ENCODE measurements around the gene PRDM16.
A peak's percentile ranks its signal among the peaks of the same experiment; 100 is the strongest.

Gene PRDM16

GRCh38 chr1:3428899-3429298, 359.9 kb downstream of the PRDM16 start:
- no peak overlapping the region for H3K14ac ChIP-seq (ENCODE audit: low read length)
- H3K36me3 ChIP-seq (replicated peaks in 1 of 2; ENCODE audit: control insufficient read depth in 2 of 2, insufficient read depth in 2 of 2, low read length in 2 of 2), result peaks cover 0 to 8% of the 10 kb centered on the region in 2 donors
- no peak overlapping the region for H3K4me3 ChIP-seq (ENCODE audit: low read length in 2 of 2)
- H3K79me1 ChIP-seq (ENCODE audit: low read depth, low read length), result peaks cover 4% of the 10 kb centered on the region
- no peak overlapping the region for H3K27ac ChIP-seq (replicated peaks; ENCODE audit: low read length)
- H2BK12ac ChIP-seq (ENCODE audit: low read length), result no peak overlapping the region
- no peak overlapping the region for H2BK15ac ChIP-seq (ENCODE audit: low read length)
- no peak overlapping the region for H3K9ac ChIP-seq (ENCODE audit: low read depth, low read length, poor library complexity)
- H3K4me1 ChIP-seq (ENCODE audit: control insufficient read depth in 2 of 2, insufficient read depth in 1 of 2, low read depth in 1 of 2, low read length in 2 of 2), result peaks cover 0 to 8% of the 10 kb centered on the region in 2 donors
- H3K23ac ChIP-seq (ENCODE audit: low read depth, low read length, poor library complexity), result no peak overlapping the region
- H2BK5ac ChIP-seq (ENCODE audit: low read length), result peak overlapping the region; percentile 87
- H3K4me2 ChIP-seq (ENCODE audit: insufficient read depth, low read length, poor library complexity, severe bottlenecking), result no peak overlapping the region
- no peak overlapping the region for H4K91ac ChIP-seq (ENCODE audit: low read depth, low read length, poor library complexity)
- H2BK120ac ChIP-seq (ENCODE audit: low read depth, low read length), result no peak overlapping the region
- no peak overlapping the region for H2AFZ ChIP-seq (ENCODE audit: low read length)
- no peak overlapping the region for H3K18ac ChIP-seq (ENCODE audit: low read length)
- no peak overlapping the region for H2AK5ac ChIP-seq (ENCODE audit: low read depth, low read length)
- peaks cover 0 to 4% of the 10 kb centered on the region in 2 donors for H3K9me3 ChIP-seq (replicated peaks in 1 of 2; ENCODE audit: control insufficient read depth in 2 of 2, insufficient read depth in 1 of 2, low read depth in 1 of 2, low read length in 2 of 2)
- H3K27me3 ChIP-seq (ENCODE audit: control insufficient read depth in 3 of 3, insufficient read depth in 3 of 3, low read depth in 1 of 3, low read length in 3 of 3), result peaks cover 0 to 49% (median 0%) of the 10 kb centered on the region in 3 experiments
- WGBS, 2 donors (ENCODE audit: extremely low coverage in 2 of 2, insufficient read length in 2 of 2, insufficient replicate concordance in 1 of 2), result no CpG with 5 or more reads among the region's 9 CpGs
- H4K8ac ChIP-seq (ENCODE audit: low read depth, low read length), result no peak overlapping the region
- no peak overlapping the region for H3K4ac ChIP-seq (ENCODE audit: low read length)
- no peak for DNase-seq (ENCODE audit: low spot score)

GRCh38 chr1:3429320-3429719, 360.3 kb downstream of the PRDM16 start:
- H3K27me3 ChIP-seq (ENCODE audit: control insufficient read depth in 3 of 3, insufficient read depth in 3 of 3, low read depth in 1 of 3, low read length in 3 of 3), result peaks cover 0 to 46% (median 0%) of the 10 kb centered on the region in 3 experiments
- H3K9ac ChIP-seq (ENCODE audit: low read depth, low read length, poor library complexity), result no peak overlapping the region
- H2AK5ac ChIP-seq (ENCODE audit: low read depth, low read length), result no peak overlapping the region
- no peak overlapping the region for H3K23ac ChIP-seq (ENCODE audit: low read depth, low read length, poor library complexity)
- H3K4me2 ChIP-seq (ENCODE audit: insufficient read depth, low read length, poor library complexity, severe bottlenecking), result no peak overlapping the region
- no peak overlapping the region for H4K91ac ChIP-seq (ENCODE audit: low read depth, low read length, poor library complexity)
- no peak overlapping the region for H2BK120ac ChIP-seq (ENCODE audit: low read depth, low read length)
- no peak overlapping the region for H2BK12ac ChIP-seq (ENCODE audit: low read length)
- H2BK15ac ChIP-seq (ENCODE audit: low read length), result no peak overlapping the region
- peaks cover 0 to 8% of the 10 kb centered on the region in 2 donors for H3K36me3 ChIP-seq (replicated peaks in 1 of 2; ENCODE audit: control insufficient read depth in 2 of 2, insufficient read depth in 2 of 2, low read length in 2 of 2)
- no peak overlapping the region for H3K4ac ChIP-seq (ENCODE audit: low read length)
- H3K14ac ChIP-seq (ENCODE audit: low read length), result peak overlapping the region; percentile 82
- H2AFZ ChIP-seq (ENCODE audit: low read length), result no peak overlapping the region
- H3K4me3 ChIP-seq (ENCODE audit: low read length in 2 of 2), result no peak overlapping the region
- no peak overlapping the region for H3K18ac ChIP-seq (ENCODE audit: low read length)
- peaks cover 4% of the 10 kb centered on the region for H3K79me1 ChIP-seq (ENCODE audit: low read depth, low read length)
- H2BK5ac ChIP-seq (ENCODE audit: low read length), result no peak overlapping the region
- peaks cover 0 to 6% of the 10 kb centered on the region in 2 donors for H3K4me1 ChIP-seq (ENCODE audit: control insufficient read depth in 2 of 2, insufficient read depth in 1 of 2, low read depth in 1 of 2, low read length in 2 of 2)
- H3K27ac ChIP-seq (replicated peaks; ENCODE audit: low read length), result no peak overlapping the region
- peaks cover 0 to 4% of the 10 kb centered on the region in 2 donors for H3K9me3 ChIP-seq (replicated peaks in 1 of 2; ENCODE audit: control insufficient read depth in 2 of 2, insufficient read depth in 1 of 2, low read depth in 1 of 2, low read length in 2 of 2)
- no peak for DNase-seq (ENCODE audit: low spot score)
- no CpG with 5 or more reads among the region's 13 CpGs for WGBS, 2 donors (ENCODE audit: extremely low coverage in 2 of 2, insufficient read length in 2 of 2, insufficient replicate concordance in 1 of 2)
- no peak overlapping the region for H4K8ac ChIP-seq (ENCODE audit: low read depth, low read length)

GRCh38 chr1:3429766-3430165, 360.8 kb downstream of the PRDM16 start:
- Histone ChIP-seq H3K4ac (ENCODE audit: low read length) (no peak overlapping the region), H4K8ac (ENCODE audit: low read depth, low read length) (peak overlapping the region; percentile 50), H3K4me3 (ENCODE audit: low read length in 2 of 2) (no peak overlapping the region), H2BK5ac (ENCODE audit: low read length) (no peak overlapping the region), H3K27me3 (ENCODE audit: control insufficient read depth in 3 of 3, insufficient read depth in 3 of 3, low read depth in 1 of 3, low read length in 3 of 3) (peaks cover 0 to 46% (median 0%) of the 10 kb centered on the region in 3 experiments), H2AFZ (ENCODE audit: low read length) (no peak overlapping the region), H3K79me1 (ENCODE audit: low read depth, low read length) (peaks cover 5% of the 10 kb centered on the region), H3K23ac (ENCODE audit: low read depth, low read length, poor library complexity) (peak overlapping the region; percentile 39), H3K36me3 (replicated peaks in 1 of 2; ENCODE audit: control insufficient read depth in 2 of 2, insufficient read depth in 2 of 2, low read length in 2 of 2) (peaks cover 0 to 8% of the 10 kb centered on the region in 2 donors), H3K27ac (replicated peaks; ENCODE audit: low read length) (no peak overlapping the region), H3K9me3 (replicated peaks in 1 of 2; ENCODE audit: control insufficient read depth in 2 of 2, insufficient read depth in 1 of 2, low read depth in 1 of 2, low read length in 2 of 2) (peaks cover 0 to 4% of the 10 kb centered on the region in 2 donors), H4K91ac (ENCODE audit: low read depth, low read length, poor library complexity) (no peak overlapping the region), H2AK5ac (ENCODE audit: low read depth, low read length) (peak overlapping the region; percentile 6), H2BK15ac (ENCODE audit: low read length) (no peak overlapping the region), H3K14ac (ENCODE audit: low read length) (no peak overlapping the region), H2BK12ac (ENCODE audit: low read length) (no peak overlapping the region), H2BK120ac (ENCODE audit: low read depth, low read length) (no peak overlapping the region), H3K4me1 (ENCODE audit: control insufficient read depth in 2 of 2, insufficient read depth in 1 of 2, low read depth in 1 of 2, low read length in 2 of 2) (peaks cover 0 to 4% of the 10 kb centered on the region in 2 donors), H3K4me2 (ENCODE audit: insufficient read depth, low read length, poor library complexity, severe bottlenecking) (no peak overlapping the region), H3K9ac (ENCODE audit: low read depth, low read length, poor library complexity) (no peak overlapping the region), H3K18ac (ENCODE audit: low read length) (no peak overlapping the region)
- no peak for DNase-seq (ENCODE audit: low spot score)
- WGBS, 2 donors (ENCODE audit: extremely low coverage in 2 of 2, insufficient read length in 2 of 2, insufficient replicate concordance in 1 of 2), result no CpG with 5 or more reads among the region's 16 CpGs

GRCh38 chr1:3430406-3430805, 361.4 kb downstream of the PRDM16 start:
- Histone ChIP-seq H3K79me1 (ENCODE audit: low read depth, low read length) (peaks cover 6% of the 10 kb centered on the region), H4K8ac (ENCODE audit: low read depth, low read length) (no peak overlapping the region), H2AFZ (ENCODE audit: low read length) (no peak overlapping the region), H2AK5ac (ENCODE audit: low read depth, low read length) (peak overlapping the region; percentile 84), H3K9me3 (replicated peaks in 1 of 2; ENCODE audit: control insufficient read depth in 2 of 2, insufficient read depth in 1 of 2, low read depth in 1 of 2, low read length in 2 of 2) (peaks cover 0 to 4% of the 10 kb centered on the region in 2 donors), H3K14ac (ENCODE audit: low read length) (peak overlapping the region; percentile 38), H2BK5ac (ENCODE audit: low read length) (no peak overlapping the region), H3K23ac (ENCODE audit: low read depth, low read length, poor library complexity) (peak overlapping the region; percentile 96), H3K27ac (replicated peaks; ENCODE audit: low read length) (no peak overlapping the region), H3K4me2 (ENCODE audit: insufficient read depth, low read length, poor library complexity, severe bottlenecking) (no peak overlapping the region), H2BK120ac (ENCODE audit: low read depth, low read length) (no peak overlapping the region), H2BK12ac (ENCODE audit: low read length) (peak overlapping the region; percentile 84), H3K36me3 (replicated peaks in 1 of 2; ENCODE audit: control insufficient read depth in 2 of 2, insufficient read depth in 2 of 2, low read length in 2 of 2) (peaks cover 0 to 8% of the 10 kb centered on the region in 2 donors), H3K9ac (ENCODE audit: low read depth, low read length, poor library complexity) (no peak overlapping the region), H4K91ac (ENCODE audit: low read depth, low read length, poor library complexity) (no peak overlapping the region), H3K4me1 (ENCODE audit: control insufficient read depth in 2 of 2, insufficient read depth in 1 of 2, low read depth in 1 of 2, low read length in 2 of 2) (peaks cover 0 to 4% of the 10 kb centered on the region in 2 donors), H3K4ac (ENCODE audit: low read length) (no peak overlapping the region), H3K18ac (ENCODE audit: low read length) (peak overlapping the region; percentile 71), H2BK15ac (ENCODE audit: low read length) (peak overlapping the region; percentile 81), H3K27me3 (ENCODE audit: control insufficient read depth in 3 of 3, insufficient read depth in 3 of 3, low read depth in 1 of 3, low read length in 3 of 3) (peaks cover 0 to 47% (median 0%) of the 10 kb centered on the region in 3 experiments), H3K4me3 (ENCODE audit: low read length in 2 of 2) (no peak overlapping the region)
- no peak for DNase-seq (ENCODE audit: low spot score)
- no CpG with 5 or more reads among the region's 19 CpGs for WGBS, 2 donors (ENCODE audit: extremely low coverage in 2 of 2, insufficient read length in 2 of 2, insufficient replicate concordance in 1 of 2)

Data from neuronal stem cell (in vitro differentiated cells).